SW480 (cell line): ENCODE data around the gene BEND4.
"Not testable (repeated sequence)": the region's sequence is repeated elsewhere in the genome, so short reads cannot be mapped to it uniquely, and the experiment has no call there.

ENCODE experiments used
- DNase-seq: peaks from one replicate; pipeline ENCODE4 v3.0.0-alpha.2; 2016; ENCODE audit warnings: low spot score

BEND4 gene

DNA sequence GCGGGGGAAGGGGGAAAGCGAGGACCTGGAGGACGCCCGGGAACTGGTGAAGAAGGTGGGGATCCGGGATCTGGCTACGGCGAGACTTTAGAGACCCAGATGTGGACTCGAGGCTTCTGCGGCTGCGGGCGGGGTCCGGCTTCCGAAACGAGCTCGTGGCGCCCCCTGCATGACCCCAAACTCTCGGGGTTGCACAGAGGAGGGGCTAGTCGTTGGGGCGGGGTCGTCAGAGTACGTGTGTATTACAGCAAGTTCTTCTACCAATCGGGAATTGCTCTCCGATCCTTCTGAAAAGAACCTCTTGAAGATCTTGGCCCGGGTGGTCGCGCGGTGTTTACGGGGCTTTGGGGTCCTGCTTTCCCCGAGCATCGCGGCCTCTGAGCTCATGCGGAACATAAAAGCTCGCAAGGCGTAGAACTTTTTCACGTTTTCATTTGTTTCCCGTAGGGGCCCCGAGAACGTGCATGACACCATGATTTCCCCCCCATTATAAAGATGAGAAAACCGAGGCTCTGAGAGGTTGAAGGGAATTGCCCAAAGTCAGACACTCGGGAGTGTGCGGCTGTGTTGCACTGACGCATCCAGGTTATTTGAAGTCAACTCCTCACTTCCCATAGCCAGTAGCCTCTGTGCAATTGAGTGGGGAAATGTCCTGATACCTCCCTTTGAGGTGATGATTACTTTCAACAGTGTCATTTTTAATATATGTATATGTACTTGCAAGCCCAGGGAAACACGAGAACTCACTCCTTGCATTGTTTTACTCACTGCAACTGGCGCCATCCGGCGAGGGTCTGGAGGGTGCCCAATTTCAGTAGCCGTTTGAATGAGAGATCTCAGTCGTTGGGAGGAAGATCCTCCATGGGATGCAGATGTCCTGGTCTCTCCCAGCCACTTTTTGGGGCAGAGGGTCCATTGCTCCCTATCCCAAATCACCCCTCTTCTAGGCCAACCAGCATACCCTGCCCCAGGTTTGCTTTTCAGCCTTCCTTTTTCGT lies at the start of gene BEND4:
TSS of gene BEND4 (minus strand) at position 149 of the 998 bp plus-strand sequence. CDS start 512 bp downstream, outside the sequence.
- DNase-seq, result no peak

DNA sequence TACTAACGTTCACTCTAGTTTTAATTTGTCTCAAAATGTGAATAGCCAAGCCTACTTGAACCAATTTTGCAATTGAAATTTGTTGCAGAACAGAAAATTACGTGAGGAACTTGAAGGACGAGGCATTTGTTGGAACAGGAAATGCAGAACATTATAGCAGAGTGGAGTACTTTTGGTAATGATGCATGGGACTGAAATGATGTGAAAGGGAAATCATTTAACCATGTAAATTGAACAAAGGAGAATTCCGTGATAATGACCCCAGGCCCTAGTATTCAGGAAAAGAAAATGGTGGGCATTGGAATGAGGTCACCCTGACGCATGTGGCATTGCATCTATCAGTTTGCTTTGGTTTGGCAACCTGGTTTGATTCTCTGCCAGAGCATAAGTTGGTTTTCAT lies 44.9 kb upstream of the BEND4 start:
- DNase-seq, result no peak

DNA sequence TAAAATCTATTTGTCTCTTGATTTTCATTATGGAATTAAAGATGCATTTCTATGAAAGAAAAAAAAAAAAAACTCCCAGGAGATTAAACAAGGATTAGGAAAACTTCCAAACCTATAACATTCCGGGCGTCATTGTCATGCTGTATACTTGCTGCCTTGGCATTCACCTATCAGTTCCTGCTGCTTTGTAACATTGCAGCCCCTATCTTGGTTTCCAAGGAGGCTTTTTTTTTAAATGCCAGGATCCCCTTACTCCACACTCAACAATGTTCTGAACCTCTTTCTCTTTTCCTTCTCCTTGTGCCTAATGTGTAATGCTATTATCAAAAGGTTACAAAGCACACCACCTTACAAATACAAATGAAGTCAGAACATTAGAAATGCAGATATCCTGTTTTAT lies 20.5 kb upstream of the BEND4 start:
- DNase-seq, result no peak

DNA sequence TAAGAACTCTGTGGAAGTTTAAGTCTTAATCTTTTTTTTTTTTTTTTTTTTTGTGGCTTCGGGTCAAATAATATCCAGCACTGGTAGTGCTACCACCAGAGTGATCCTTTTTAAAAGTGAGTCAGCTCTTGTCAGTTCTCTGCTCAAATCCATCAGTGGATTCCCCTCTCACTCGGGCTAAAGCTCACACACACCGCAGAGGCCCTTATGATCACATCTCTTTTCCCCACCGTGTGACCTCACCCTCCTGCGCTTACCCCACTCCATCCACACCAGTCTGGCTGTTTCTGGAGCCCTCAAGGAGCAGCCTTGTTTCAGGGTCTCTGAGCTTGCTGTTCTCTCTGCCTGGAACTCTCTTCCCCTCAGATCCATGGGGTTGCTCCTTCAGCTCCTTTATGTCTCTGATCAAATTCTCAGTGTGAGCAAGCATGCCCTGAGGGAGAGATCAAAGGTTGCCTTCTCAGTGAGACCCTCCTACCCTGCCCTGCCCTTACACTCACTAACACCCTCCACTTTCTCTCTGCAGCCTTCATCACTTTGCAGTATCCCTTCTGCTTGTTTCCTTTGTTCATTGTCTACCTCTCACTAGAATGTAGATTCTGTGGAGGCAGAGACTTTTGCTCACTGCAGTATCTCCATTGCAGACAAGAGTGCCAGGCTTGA lies 19.8 kb upstream of the BEND4 start:
- DNase-seq, result no peak

DNA sequence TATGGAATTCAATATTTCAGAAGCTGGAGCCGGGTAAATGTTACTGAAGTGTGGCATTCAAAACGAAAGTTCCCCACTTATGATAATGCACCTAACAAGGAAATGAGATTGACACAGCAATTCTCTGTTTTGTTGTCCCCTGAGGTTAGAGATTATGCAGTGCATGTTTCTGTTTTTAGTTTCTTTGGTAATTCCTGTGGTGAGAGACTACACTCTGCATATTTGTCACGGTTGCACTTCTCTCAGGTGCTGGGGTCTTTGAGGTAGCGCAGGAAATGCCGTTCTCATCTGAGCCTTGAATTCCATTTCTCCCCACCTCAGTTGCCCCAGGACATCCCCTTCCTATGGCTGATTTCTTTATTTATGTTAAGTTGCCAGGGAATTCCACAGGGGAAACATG lies 15.3 kb upstream of the BEND4 start:
- no peak for DNase-seq

DNA sequence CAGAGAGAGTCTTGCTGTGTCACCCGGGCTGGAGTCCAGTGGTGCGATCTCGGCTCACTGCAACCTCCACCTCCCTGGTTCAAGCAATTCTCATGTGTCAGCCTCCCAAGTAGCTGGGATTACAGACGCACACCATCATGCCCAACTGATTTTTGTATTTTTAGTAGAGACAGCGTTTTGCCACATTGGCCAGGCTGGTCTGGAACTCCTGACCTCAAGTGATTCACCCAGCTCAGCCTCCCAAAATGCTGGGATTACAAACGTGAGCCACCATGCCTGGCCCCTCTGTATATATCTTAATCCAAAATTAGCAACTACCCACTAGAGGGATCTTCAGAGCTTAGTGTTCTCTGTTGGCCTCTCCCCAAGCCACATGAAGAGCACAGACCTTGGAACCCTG lies 13.7 kb upstream of the BEND4 start:
- not testable (repeated sequence) for DNase-seq

DNA sequence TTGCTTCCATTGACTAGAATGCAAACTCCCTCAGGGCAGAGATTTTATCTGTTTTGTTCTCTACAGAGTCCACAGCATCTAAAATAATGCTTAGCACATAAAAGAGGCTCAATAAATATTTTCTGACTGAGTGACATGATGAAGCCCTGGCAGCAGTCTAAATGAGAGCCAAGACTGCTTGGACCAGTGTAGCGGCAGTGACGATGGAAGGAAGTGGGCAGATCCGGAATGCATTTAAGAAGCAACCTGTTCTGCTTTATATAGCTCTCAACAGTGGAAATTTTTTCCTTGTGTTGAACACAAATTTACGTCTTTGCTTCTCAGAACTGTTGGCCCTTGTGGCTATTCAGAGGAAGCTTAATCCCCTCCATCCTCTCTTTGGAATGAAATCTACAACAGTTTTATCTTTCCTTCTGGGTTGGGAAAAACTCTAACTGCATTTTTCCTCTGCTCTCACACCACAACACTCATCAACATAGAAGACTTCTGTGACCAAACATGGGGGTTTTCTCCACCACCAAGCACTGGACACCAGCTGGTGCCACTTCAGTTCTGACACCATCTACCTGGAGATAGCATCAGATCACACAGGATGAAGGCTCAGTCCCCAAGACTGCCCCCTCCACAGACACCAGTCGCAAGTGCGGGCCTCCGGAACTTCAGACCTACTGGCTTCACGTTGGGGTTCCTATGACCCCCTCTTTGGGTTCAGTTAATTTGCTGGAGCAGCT lies 7.0 kb upstream of the BEND4 start:
- no peak for DNase-seq

DNA sequence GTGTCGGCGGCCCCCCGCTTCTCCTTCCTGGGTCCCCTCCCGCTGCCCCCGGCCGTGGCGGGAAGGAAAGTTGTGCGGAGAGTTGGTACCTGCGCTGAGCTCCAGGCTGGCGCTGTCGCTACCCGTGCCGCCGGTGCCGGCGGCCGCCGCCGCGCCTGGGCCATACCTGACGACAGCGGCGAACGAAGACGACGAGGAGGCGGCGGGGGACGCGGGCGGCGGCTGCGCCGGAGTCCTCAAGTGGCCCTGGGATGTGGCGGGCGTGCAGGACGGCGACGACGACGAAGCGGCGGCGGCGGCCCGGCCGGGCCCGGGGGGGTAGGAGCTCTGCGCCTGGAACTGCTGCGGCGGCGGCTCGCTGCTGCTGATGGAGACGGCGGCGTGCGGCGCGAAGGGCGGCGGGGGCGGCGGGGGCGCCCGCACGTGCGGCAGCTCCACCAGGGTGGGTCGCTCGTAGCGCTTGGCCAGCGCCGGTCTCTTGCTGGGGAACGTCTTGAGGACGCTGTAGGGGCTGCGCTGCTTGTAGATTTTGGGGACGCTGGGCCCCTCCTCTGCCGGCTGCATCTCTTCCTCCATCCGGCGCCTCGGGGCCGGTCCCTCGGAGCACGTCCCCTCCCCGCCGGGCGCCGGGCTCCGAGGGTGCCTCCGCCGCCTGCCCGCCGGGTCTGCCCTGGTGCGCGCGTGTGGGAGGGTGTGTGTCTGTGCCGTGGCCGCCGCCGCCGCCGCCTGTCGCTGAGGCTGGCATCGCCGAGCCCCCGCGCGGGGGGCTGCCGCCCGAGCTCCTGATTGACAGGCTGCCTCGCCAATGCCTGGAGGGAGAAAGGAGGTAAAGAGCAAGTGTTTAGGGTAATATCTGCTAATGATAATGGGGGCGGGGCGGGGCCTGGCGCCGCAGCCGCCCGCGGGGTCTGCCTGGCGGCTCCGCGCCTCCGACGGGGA lies 618 bp downstream of the BEND4 start:
- DNase-seq, result no peak

DNA sequence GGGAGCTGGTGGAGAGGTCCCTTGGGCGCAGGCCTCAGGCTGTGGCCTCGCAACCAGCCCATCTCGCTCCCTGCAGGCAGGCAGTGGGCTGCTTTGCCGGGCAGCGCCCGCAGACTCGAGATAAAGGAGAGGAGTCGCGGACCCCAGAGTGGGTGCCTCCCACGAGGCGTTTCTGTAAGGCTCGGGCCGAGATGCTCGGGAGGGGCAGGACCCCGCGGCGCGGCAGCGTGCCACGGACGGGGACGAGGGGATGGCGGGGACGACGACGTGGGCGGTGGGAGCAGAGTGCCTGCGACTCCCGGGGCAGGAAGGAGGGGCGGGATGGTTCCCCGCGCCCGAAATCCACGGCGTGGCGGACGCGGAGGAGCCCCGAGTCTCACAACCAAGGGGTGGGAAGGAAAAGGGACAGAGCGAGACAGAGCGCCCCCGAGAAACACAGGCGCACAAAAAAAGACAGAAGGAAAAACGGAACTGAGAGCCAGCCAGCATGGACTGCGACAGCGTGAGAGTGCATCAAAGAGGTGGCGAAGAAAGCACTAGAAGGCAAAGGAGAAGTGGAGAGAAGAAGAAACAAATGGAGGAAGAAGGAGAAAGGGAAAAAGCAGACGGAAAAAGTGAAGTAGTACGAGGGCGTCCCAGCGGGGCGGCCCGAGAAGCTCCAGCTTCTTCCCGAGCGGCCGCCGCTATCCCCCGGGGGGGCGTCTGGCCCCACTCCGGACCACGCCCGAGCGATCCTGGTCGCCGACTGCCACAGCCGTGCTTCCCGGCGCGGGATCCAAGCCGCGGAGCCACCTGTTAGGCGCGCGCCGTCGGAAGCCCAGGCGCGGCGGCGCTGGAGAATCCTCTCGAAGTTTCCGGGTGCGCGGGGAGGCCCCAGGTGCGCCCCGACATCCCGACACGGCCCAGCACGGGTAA lies 1.5 kb downstream of the BEND4 start:
- DNase-seq, result no peak

DNA sequence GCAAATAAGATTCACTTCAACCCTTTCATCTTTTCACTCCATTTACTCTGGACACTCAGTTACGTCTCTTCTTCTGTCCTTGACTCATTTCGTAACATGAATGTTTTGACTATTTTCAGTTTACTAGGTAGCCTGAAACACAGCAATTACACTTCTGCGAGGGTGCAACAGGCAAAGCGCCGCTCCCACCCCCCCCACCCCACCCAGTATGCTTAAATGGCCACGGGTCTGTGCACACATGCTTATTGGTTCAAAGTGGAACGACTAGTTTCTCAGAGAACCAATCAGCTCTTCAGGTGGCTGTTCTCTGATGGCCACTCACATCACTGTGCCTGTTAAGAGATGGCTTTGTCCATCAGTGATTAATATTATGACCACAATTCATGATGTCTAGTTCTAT lies 3.5 kb downstream of the BEND4 start:
- DNase-seq, result no peak

DNA sequence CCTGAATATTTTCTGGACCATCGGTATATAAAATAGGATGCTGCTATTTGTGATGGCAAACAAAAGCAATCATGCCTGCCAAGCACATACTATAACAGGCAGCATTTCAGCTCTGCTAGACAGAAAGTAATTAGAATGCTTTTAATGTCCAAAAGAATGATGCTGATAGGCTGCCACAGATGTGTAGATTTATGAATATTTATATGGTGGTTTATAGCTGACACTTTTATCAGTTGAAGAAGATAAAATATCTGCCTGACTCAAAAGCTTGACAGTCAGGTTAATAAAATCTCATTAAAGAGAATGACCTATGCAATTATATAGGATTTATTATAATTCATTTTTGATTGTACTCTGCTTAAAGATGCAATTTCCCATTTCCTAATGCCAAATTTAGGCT lies 4.0 kb downstream of the BEND4 start:
- no peak for DNase-seq

DNA sequence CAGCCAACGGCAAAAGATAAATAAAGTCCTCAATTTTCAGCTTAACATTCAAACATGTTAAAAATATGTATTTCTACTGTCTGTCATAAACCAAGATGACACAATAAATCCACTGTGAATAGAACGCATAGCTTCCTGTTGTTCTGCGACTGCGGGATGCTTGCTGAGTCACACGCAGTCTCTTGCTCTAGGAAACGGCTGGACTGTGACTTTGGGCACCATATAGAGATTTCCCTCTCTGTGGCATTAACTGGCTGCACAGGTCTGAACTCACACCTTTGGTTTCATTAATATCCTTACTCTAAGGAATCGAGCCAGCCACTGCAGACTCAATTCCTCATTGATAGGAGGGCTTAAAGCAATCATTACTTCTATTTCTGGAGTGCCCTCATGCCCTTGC lies 8.4 kb downstream of the BEND4 start:
- DNase-seq, result no peak

DNA sequence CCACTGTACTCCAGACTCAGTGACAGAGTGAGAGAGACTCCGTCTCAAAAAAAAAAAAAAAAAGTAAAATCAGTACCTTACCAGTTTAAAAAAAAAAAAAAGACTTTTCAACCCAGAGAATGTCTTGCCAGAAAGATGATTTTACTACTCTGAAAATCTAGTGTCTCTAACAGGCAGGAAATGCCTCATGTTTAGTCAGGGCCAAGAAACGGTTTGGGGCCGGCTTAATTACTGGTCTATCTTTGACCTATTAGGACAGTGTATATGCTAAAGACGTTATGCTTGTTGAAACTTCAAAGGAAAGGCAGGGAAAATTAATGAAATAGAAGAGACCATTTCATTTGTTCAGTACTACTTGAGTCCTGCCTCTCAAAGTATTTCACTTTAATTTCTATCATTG lies 9.9 kb downstream of the BEND4 start:
- no peak for DNase-seq

DNA sequence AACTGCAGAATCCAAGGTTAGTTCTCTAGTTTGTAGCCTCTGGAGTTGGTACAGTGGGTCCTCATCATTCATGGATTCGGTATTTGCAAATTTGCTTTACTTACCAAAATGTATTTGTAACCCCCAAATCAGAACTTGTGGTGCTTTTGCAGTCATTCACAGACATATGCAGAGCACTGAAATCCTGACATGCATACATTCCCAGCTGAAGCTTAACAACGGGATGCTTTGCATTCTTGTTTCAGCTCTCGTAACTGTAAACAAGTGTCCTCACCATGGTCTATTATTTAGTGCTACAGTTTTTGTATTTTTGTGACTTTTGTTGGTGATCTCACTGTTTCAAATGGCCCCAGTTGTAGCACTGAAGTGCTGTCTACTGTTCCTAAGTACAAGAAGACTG lies 16.1 kb downstream of the BEND4 start:
- no peak for DNase-seq

DNA sequence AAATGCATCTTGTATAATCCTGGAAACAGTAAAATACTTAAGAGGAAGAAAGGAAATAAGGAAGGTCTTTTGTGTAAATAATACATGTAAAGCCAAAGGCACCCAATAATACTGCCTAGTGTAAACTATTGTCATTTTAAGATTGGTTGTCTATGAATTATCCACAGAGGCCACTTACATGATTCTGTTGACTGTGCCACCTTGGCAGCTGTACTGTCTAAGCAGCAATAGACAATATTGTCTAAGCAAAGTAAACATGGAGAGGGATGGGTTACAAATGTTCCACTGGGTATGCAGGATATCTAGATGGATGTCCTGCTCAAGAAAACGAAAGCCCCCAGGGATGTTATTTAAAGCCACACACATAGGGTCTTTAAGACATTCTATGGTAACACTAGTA lies 19.4 kb downstream of the BEND4 start:
- no peak for DNase-seq

DNA sequence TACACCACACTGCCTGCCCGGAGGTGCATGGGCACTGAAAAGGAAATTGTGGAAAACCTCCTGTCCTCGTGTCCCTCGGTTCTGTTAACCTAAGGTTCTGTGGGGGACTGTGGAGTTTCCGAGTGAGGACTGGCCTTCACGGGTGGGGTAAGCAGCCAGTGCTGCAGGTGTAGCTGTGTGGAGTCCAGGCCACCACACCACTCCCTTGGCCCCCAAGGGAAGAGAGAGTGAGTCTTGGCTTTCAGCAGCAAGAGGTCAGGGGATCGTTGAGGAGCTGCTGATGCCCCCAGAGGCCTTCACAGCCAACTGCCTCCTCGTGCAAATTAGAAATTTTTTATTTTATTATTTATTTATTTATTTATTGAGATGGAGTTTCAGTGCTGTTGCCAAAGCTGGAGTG lies 20.4 kb downstream of the BEND4 start:
- DNase-seq, result no peak

DNA sequence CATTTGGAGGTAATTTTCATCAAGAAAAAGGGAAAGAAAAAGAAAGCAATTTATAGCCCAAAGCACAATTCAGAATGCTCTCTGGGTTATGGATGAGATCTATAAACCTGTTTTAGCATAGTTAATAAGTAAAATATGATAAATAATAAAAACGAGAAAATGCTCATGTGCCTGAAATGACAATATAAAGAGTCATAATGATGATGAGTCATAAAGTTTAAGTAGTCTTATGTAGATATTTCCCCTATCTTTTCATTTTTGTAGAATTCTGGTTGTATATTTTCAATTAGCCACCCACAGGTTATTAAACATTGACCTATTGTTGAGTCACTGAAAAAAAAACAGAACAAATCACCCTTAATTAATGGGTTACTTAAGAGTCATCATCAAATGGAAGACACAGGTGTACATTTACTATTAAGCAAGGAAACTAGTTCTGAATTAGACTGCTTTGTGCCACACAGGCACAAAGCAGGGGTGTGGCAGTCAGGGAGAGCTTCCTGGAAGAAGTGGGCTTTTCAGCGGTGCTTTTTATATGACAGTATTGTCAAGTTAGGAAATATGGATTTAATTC lies 29.3 kb downstream of the BEND4 start:
- DNase-seq, result no peak

DNA sequence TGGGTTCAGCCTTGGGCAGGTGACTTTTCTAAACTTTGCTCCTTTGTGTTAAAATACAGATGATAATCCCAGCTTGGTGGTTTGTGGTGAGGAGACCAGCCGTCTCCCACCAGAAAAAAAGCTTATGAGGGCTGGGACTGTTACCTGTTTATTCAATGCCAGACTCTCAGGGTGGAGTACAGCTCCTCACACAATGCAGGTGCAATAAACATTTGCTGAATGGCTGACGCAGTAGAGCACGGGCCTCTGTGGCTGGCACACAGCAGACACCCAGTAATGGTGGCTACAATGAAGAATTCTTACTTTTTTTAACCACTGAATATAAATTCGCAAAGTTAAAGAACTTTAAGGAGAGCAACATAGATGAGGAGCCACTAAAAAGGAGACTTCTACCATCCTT lies 30.2 kb downstream of the BEND4 start:
- no peak for DNase-seq

DNA sequence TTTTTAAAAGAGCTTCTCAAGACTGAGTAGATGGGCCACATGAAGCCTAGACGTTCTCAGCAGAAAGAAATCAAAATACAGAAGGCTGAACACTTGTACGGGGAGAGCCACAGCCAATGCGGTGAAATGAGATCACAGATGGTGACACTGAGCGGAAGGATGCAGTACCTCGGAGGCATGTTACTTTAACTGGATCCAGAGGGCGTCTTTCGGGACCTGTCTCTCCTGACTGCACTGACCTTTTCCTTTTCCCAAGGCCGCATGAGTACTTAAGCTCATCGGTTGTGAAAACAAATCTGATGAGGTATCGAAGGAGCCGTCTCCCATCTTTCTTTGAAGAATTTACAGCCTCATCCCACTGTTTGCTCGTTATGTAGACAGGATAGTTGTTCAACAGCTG lies 32.6 kb downstream of the BEND4 start:
- no peak for DNase-seq

DNA sequence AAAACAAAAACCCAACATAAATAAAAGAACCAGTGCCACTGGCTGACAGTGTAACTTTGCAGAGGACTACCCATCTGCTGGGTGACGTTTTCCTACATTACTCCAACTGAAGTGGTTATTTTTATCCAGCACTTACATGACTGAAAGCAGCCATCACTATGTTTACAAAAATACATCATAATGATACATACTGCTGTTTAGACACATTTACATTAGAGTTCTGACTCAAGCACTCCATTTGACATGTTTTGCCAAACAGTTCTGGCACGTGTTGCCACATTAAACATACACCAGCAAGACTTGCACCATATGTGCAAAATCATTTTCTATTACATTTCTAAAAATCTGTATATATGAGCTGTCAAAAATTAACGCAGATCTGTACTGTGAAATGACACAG lies 39.6 kb downstream of the BEND4 start:
- no peak for DNase-seq
